GM18520 (cell line): ENCODE data around the gene HINFP.
"Not testable (repeated sequence)": the region's sequence is repeated elsewhere in the genome, so short reads cannot be mapped to it uniquely, and the experiment has no call there.

Experiments
- ATAC-seq: cut with Tn5 transposase; IDR thresholded peaks from one replicate; pipeline ENCODE4 v1.9.1; 2021; ENCODE audit not compliant: unreplicated experiment

HINFP gene

GRCh38 chr11:119116601-119117000, 4.8 kb upstream of the HINFP start:
- ATAC-seq, result no peak

GRCh38 chr11:119117004-119117706, 4.2 kb upstream of the HINFP start:
- no peak for ATAC-seq

GRCh38 chr11:119118227-119118626, 3.2 kb upstream of the HINFP start:
- no peak for ATAC-seq

- no peak for ATAC-seq
These were observed 2.4 kb upstream of the HINFP start for GRCh38 chr11:119118946-119119345.

- no peak for ATAC-seq
These were observed 757 bp upstream of the HINFP start for GRCh38 chr11:119120639-119121007.

- ATAC-seq, result no peak
These were observed 388 bp downstream of the HINFP start for GRCh38 chr11:119121811-119122124.

- ATAC-seq, result no peak
These were observed 4.4 kb downstream of the HINFP start for GRCh38 chr11:119125821-119126220.

GRCh38 chr11:119126675-119127268, 5.4 kb downstream of the HINFP start:
- ATAC-seq, result no peak

- ATAC-seq, result no peak
These were observed 9.3 kb downstream of the HINFP start for GRCh38 chr11:119130662-119131061.

GRCh38 chr11:119134389-119134978, 13.1 kb downstream of the HINFP start:
- no peak for ATAC-seq

GRCh38 chr11:119139276-119139675, 17.9 kb downstream of the HINFP start:
- not testable (repeated sequence) for ATAC-seq

GRCh38 chr11:119144825-119145486, 23.6 kb downstream of the HINFP start:
- ATAC-seq, result no peak

GRCh38 chr11:119145551-119145950, 24.2 kb downstream of the HINFP start:
- ATAC-seq, result no peak

- ATAC-seq, result no peak
These were observed 26.4 kb downstream of the HINFP start for GRCh38 chr11:119147604-119148333.

- ATAC-seq, result no peak
These were observed 27.3 kb downstream of the HINFP start for GRCh38 chr11:119148720-119149017.

- no peak for ATAC-seq
These were observed 27.8 kb downstream of the HINFP start, which contains the start of gene ABCG4 for GRCh38 chr11:119149018-119149785. TSS of gene ABCG4 (plus strand) at chr11:119149052. CDS start at chr11:119149966, 914 bp downstream.

- ATAC-seq, result no peak
These were observed 28.5 kb downstream of the HINFP start for GRCh38 chr11:119149786-119150275.

GRCh38 chr11:119152043-119152442, 30.7 kb downstream of the HINFP start:
- no peak for ATAC-seq

GRCh38 chr11:119152604-119153003, 31.2 kb downstream of the HINFP start:
- ATAC-seq, result no peak

GRCh38 chr11:119153049-119153818, 31.9 kb downstream of the HINFP start:
- ATAC-seq, result no peak
